Measurements from ENCODE around the gene OR52E1.

Gene OR52E1

DNA sequence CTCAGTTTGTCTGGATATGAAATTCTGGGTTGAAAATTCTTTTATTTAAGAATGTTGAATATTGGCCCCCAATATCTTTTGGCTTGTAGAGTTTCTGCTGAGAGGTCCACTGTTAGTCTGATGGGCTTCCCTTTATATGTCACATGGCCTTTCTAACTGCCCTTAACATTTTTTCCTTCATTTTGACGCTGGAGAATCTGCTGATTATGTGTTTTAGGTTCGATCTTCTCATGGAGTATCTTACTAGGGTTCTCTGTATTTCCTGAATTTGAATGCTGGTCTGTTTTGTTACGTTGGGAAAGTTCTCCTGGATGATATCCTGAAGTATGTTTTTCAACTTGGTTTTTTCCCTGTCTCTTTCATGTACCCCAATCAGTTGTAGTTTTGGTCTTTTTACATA lies 46.0 kb downstream of the OR52E1 start:
- no peak for DNase-seq (ENCODE audit: low read depth in 1 of 2, low spot score in 1 of 2)

DNA sequence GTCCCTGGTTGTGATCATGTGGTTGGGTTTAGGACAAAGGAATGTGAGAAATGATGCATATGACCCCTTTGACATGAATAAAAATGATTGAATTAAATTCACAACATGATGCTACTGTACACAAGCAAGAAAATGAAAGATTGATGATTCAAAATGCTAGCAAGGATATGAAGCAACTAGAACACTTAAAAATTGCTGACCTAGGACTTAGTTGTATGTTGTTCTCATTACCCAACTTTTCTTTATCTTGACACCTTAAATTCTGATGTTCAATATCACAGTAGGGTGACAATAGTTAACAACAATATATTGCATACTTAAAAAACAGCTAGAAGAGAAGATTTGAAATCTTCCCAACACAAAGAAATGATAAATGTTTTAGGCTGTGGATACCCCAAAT lies 48.2 kb downstream of the OR52E1 start:
- DNase-seq (ENCODE audit: low read depth in 1 of 2, low spot score in 1 of 2) = no peak

GRCh38 chr11:5118893-5119292 lies 49.5 kb downstream of the OR52E1 start:
- DNase-seq (ENCODE audit: low read depth in 1 of 2, low spot score in 1 of 2) = no peak
